ENCODE results near the gene FERD3L. TPM values are rescaled to one million over a fixed set of nuclear protein-coding genes. Genes with fewer than 3 reads are reported as not detected.

FERD3L gene
- total and polyA plus RNA-seq, 2 of the 8 experiments (the other 6 are each of a cell fraction or from before 2014, with no cell fraction given): not detected

DNA sequence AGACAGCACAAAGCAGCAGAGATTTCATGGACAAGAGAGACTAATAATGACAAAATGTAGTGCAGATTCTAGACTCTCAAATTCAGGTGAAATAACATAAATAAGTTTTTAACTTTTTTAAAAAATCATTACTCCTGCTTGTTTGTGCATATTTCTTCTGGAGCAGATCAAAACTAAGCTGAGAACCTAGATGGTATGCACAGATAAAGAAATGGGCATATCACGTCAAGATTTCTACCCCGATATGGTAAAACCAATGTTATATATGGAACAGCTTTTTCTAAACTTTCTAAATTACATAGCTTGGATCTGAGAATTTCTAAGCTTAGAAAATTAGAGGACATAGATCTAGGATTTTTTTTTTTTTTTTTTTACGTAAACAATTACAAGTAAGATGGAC, 46.0 kb downstream of the FERD3L start:
- no peak overlapping the region for H3K4me2 ChIP-seq (ENCODE audit: insufficient read depth in 1 of 2, low read depth in 2 of 2, low read length in 2 of 2)
- H2BK120ac ChIP-seq (replicated peaks; ENCODE audit: low read depth, low read length): no peak overlapping the region
- no peaks in the 10 kb centered on the region for H3K23me2 ChIP-seq (ENCODE audit: low read depth, low read length)
- no peak overlapping the region for H3K14ac ChIP-seq (ENCODE audit: insufficient read length)
- H2BK20ac ChIP-seq (ENCODE audit: low read length): no peak overlapping the region
- no peak overlapping the region for H3K23ac ChIP-seq (ENCODE audit: insufficient read length)
- H3K9ac ChIP-seq (replicated peaks in 1 of 4; ENCODE audit: extremely low read depth in 1 of 4, low read depth in 3 of 4, low read length in 3 of 4): no peak overlapping the region
- H4K20me1 ChIP-seq (replicated peaks in 1 of 2; ENCODE audit: control insufficient read depth in 1 of 2, insufficient read depth in 2 of 2, low read length in 2 of 2): no peaks in the 10 kb centered on the region
- FAIRE-seq (no peak), DNase-seq (ENCODE audit: low read depth in 1 of 2, low spot score in 2 of 2) (no peak)
- no peak overlapping the region for H3K27ac ChIP-seq (ENCODE audit: low read depth, low read length)
- H4K8ac ChIP-seq (ENCODE audit: extremely low read depth, insufficient read depth, low read length): no peak overlapping the region
- no peak overlapping the region for H2BK5ac ChIP-seq (ENCODE audit: low read depth, low read length)
- H3K79me2 ChIP-seq (ENCODE audit: control insufficient read depth in 1 of 2, insufficient read depth in 2 of 2, low read length in 2 of 2): no peaks in the 10 kb centered on the region
- no peak overlapping the region for H3K4me3 ChIP-seq (ENCODE audit: extremely low read depth in 1 of 4, insufficient read depth in 2 of 4, low read depth in 3 of 4, low read length in 4 of 4)
- no peak overlapping the region for H2BK12ac ChIP-seq (ENCODE audit: low read depth, low read length)
- ChIA-PET POLR2A (ENCODE audit: partially characterized antibody) (no interaction called here), CTCF (ENCODE audit: partially characterized antibody) (interaction anchor here (0.5 to 1.8 kb wide), 4 partner anchors 13 to 765 kb away, joined by 3 to 4 read pairs (median 4); no protein-coding TSS in a partner anchor)
- no peaks in the 10 kb centered on the region for H3K9me3 ChIP-seq (ENCODE audit: insufficient read depth in 2 of 2, low read depth in 1 of 2, low read length in 1 of 2)
- H2AFZ ChIP-seq (ENCODE audit: low read length): no peak overlapping the region
- no peak overlapping the region for H3K56ac ChIP-seq (replicated peaks; ENCODE audit: insufficient read length, low read depth, low read length)
- H4K5ac ChIP-seq (ENCODE audit: insufficient read length, low read depth, low read length): no peak overlapping the region
- H3K4ac ChIP-seq (replicated peaks; ENCODE audit: insufficient read length, low read depth, low read length): no peak overlapping the region
- 89% methylated on average over 3 of the region's 3 CpGs; no CpG with 5 or more reads in 1 of the 2 experiments for WGBS, 2 experiments (ENCODE audit: extremely low coverage in 1 of 2, insufficient coverage in 1 of 2, insufficient read length in 1 of 2, insufficient replicate concordance in 2 of 2, low coverage in 1 of 2, low lambda C conversion rate in 2 of 2, missing lambda C conversion rate in 1 of 2)
- H2BK15ac ChIP-seq (ENCODE audit: low read length): no peak overlapping the region
- peaks cover 1 to 7% (median 2%) of the 10 kb centered on the region in 4 experiments; a peak in 6 of 7 replicates for H3K27me3 ChIP-seq (replicated peaks in 1 of 4; ENCODE audit: control insufficient read depth in 3 of 4, extremely low read depth in 1 of 4, insufficient read depth in 3 of 4, low read length in 3 of 4)
- H2AK5ac ChIP-seq (ENCODE audit: low read depth, low read length): no peak overlapping the region
- peaks cover 0 to 6% (median 5%) of the 10 kb centered on the region in 4 experiments; a peak in 3 of 7 replicates for H3K4me1 ChIP-seq (replicated peaks in 1 of 4; ENCODE audit: control insufficient read depth in 3 of 4, insufficient read depth in 4 of 4, low read length in 3 of 4)
- H3K36me3 ChIP-seq (ENCODE audit: control insufficient read depth in 2 of 4, insufficient read depth in 4 of 4, low read length in 3 of 4): no peaks in the 10 kb centered on the region
- no peak overlapping the region for H3K18ac ChIP-seq (ENCODE audit: extremely low read depth, low read length)
- H3K79me1 ChIP-seq (ENCODE audit: low read depth, low read length): no peaks in the 10 kb centered on the region
- H4K91ac ChIP-seq (replicated peaks; ENCODE audit: insufficient read length, low read length): no peak overlapping the region
- TF ChIP-seq, protein P1, sequence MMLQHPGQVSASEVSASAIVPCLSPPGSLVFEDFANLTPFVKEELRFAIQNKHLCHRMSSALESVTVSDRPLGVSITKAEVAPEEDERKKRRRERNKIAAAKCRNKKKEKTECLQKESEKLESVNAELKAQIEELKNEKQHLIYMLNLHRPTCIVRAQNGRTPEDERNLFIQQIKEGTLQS (IDR thresholded peaks at IDR 0.05; ENCODE audit: insufficient read depth, low read depth, low read length): no peak
- no peak for TF ChIP-seq EP300 (IDR thresholded peaks at IDR 0.05; ENCODE audit: borderline replicate concordance in 1 of 2, low read depth in 2 of 2, low read length in 2 of 2)
- no peak for TF ChIP-seq NANOG (IDR thresholded peaks at IDR 0.05; ENCODE audit: insufficient read depth, low read depth, low read length, poor library complexity, severe bottlenecking)
- no peak for TF ChIP-seq POLR2AphosphoS5 (IDR thresholded peaks at IDR 0.05; ENCODE audit: low read depth, low read length)
- no peak for TF ChIP-seq POLR2A (IDR thresholded peaks at IDR 0.05; ENCODE audit: control extremely low read depth in 1 of 2, low read depth in 2 of 2, low read length in 2 of 2)
- no peak for TF ChIP-seq RXRA (IDR thresholded peaks at IDR 0.05; ENCODE audit: insufficient read depth, low read depth, low read length)
- TF ChIP-seq SAP30 (IDR thresholded peaks at IDR 0.05; ENCODE audit: insufficient read depth, insufficient replicate concordance, low read length): no peak
- TF ChIP-seq HDAC6 (IDR thresholded peaks at IDR 0.05; ENCODE audit: low read depth, low read length): no peak
- no peak for TF ChIP-seq TCF12 (IDR thresholded peaks at IDR 0.05; ENCODE audit: low read depth, low read length)
- no peak for TF ChIP-seq RBBP5 (IDR thresholded peaks at IDR 0.05; ENCODE audit: borderline replicate concordance, low read depth, low read length)
- TF ChIP-seq BACH1 (IDR thresholded peaks at IDR 0.05; ENCODE audit: low read length): no peak

Measured in H1 (cell line).